Fibroblast of lung (primary cell): Measurements from ENCODE around the gene BCKDHB.

Experiments used
- CTCF ChIP-seq, 2 donors: IDR thresholded peaks in 1 of 2; conservative IDR thresholded peaks in 1 of 2; 1 replicate in 1 of 2; 2 replicates in 1 of 2; pipeline ENCODE4 v1.5.1; 2011 to 2012; ENCODE audit warnings: low read length in 2 of 2, control low read depth in 1 of 2, inconsistent platforms in 1 of 2, low read depth in 1 of 2, mild to moderate bottlenecking in 1 of 2
- EZH2 ChIP-seq: IDR thresholded peaks from 2 replicates; pipeline ENCODE4 v1.5.1; 2012; ENCODE audit warnings: low read length, control low read depth, mild to moderate bottlenecking; ENCODE audit errors: missing control alignments

DNA sequence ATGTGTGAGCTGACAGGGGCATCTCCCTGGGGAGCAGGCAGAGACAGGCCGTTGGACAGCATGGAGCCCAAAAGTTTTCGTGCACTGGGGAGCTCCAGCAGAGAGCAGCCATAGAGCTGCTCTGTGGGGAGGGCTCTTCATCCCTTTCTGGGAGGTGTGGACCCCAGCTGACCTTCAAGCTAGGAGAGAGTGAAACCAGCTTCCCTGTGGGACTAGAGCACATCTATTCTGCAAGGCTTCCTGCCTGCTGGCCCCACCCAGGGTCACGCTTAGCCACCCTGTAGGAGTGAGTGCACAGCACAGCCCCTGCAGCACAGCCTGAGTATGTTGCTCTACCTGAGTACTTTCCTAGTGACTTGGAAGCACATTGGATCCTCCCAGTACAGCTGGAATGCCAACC is 183.3 kb downstream of the BCKDHB start:
- TF ChIP-seq CTCF (conservative IDR thresholded peaks at IDR 0.05 in 1 of 2, IDR thresholded peaks at IDR 0.05 in 1 of 2; ENCODE audit: low read depth in 1 of 2, low read length in 2 of 2) (no peak), EZH2 (no peak)
